Stimulated activated CD4-positive, alpha-beta T cell treated with anti-CD3 and anti-CD28 coated beads, Interleukin-1b, Interleukin-23, amount 100 ng/mL, for 48 hours (primary cell): ENCODE data around the gene HAUS3.
A peak's percentile ranks its signal among the peaks of the same experiment; 100 is the strongest.
"Not testable (repeated sequence)": the region's sequence is repeated elsewhere in the genome, so short reads cannot be mapped to it uniquely, and the experiment has no call there.

Experiments used
- DNase-seq: peaks from one replicate; pipeline ENCODE4 v3.0.0-alpha.2; 2020

HAUS3 gene

GRCh38 chr4:2250357-2251072, 8.6 kb upstream of the HAUS3 start:
- no peak for DNase-seq

DNA sequence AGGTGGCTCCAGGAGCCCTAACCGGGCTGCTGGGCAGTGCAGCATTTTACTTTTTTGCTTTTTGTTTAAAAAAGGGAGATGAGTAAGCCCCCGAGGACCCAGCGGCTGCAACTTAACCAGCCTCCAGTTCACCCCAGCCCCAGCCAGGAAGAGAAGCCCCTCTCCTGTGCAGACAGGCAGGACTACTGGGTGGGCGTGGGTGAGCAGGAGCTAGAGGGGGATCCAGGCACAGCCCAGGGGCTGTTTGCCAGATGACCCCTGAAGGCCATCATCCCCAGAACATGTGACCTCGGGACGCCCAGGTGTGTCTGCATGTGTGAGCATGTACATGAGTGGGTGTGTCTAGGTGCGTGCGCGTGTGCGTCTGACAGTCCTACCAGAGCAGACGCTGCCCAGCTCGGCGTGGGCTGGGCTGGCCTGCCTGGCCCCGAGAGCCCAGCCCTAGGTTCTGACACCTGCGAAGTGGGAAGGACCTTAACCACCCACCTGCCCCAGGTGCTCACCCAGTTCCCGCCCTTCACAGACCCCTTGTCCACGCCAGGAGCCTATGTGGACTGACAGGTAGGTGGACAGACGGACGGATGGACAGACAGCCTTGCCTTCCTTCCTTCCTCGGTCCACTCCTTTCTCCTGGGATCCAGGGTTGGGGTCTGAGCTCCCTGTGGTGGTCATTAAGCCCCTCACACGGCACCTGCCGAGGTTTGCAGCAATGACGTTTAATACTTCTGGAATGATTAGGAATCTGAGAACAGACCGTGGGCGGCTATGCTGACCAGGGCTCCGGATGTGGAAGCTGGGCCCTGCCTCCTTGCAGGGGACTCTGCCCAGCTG, 7.8 kb upstream of the HAUS3 start:
- no peak for DNase-seq

- DNase-seq: no peak
These were observed 6.9 kb upstream of the HAUS3 start for GRCh38 chr4:2248821-2249261.

DNA sequence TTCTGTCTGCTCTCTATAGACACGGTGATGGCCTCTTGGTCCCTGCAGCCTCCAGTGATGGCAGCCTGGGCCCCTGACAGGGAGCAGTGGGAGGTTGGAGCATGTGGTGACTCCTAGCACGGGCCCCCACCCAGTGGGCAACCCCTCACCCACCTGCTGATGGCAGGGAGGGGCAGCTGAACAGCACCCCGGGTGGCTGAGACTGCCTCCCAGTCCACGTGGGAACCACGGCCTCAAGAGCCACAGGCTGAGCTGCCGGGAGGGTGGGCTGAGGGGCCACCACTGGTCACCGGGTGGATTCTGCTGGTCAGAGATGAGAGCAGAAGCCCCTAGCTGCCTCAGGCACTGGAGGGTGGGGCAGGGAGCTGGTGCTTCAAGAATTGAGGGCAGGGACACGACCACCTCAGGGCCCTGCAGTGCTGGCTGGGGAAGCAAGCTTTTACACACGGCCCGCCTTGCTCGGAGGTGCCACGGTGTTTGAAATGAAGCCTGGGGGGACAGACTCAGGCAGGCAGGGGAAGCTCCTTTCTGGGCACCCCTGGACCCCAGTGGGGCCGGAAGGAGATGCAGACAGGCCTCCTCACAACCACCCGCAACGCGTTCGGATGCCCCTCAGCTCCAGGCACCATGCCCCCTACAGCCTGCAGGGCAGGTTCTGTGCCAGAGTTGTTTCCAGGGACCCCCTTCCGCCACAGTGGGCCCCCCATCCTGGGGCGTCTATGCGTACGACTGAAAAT, 6.3 kb upstream of the HAUS3 start:
- peak; percentile 1 for DNase-seq

DNA sequence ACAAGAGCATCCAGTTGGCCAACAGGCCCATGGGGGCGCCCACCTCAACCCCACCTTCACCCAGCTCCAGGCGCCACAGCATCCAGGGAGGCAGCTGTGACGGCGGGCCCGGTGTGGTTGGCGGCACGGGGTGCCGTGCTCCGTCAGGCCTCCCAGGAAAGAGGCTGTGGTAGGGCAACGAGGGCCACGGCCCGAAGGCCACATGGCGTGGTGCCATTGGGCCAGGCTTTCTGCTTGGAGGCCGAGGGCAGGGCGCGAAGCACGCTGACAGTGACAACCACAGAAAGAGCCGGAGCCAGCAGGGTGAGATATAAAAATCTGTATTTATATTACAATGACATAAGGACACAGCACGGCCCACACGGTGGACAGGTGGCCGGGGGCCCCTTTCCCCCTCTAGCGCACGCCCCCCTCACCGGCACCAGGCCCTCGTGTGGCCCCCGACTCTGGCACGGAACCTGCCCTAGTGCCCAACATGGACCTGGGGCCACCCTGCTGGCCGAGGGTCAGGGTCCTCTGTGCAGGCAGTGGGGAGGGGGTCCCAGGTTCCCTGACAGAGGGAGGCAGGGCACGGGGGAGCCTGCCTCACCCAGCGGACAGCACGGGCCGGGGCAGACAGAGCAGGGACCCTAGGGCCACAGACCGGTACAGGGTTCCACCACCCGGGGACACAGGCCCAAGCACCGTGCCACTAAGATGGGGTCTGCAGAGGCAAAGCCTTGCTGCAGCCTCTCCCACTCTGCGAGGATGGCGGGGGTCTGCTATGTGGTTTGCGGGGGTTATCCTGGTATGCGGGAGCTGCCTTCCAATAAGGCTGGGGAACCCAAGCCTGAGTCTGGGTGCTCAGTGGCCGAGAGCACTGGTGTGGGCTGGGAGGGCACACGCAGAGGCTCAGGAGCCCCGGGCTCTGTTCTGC, 5.5 kb upstream of the HAUS3 start:
- DNase-seq: peak; percentile 1

DNA sequence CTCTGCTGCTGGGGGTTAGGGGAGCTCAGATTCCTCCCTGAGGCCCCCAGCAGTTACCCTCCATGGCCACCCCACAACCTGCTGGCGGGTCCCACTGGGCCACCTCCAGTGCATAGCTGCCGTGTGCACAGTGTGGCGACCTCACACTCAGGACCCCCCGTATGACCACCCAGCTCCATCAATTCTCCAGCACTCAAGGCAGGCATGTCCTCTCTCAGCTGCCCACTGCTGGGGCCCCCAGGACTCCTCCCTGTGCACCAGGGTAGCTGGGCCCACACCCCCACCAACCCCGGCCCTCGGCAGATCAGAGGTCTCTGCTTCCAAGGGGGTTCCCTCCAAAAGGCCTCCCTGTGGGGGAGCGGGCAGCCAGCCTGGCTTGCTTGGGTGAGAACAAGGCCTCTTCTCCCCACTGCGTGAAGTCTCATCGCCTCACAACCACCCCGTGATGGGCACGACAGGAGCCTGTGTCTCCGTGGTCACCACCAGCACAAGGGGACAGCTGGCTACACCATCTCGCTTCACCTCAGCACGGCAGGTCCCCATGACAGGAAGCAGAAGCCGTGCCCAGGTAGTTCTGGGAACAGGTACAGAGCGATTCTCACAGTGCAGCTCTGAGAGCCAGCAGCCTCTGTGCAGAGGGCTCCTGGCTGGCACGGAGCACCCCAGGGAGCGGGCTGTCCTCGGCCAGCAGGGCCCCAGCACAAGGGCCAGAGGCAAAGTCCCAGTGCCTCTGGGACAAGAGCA, 4.6 kb upstream of the HAUS3 start:
- no peak for DNase-seq

DNA sequence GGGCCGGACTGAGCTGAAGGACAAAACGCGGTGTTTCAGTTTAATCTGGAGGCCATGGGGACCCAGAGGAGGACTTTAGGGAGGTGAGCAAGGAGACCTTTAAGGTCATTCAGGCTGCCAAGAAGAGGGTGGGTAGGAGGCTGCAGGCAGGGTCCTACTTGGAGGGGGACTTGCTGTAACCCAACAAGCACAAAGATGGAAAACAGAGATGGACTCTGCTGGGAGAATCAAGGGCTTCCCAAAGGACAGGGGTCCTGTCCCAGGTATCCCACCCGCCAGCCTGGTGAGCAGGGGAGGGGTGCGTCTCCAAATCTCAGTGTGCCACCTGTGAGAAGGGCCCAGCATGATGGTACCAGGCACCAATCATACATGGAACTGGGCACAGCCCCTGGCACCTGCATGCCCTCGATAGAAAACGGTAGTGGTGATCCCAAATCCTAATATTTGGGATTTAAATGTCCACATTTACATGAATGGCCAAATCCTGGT, 3.9 kb upstream of the HAUS3 start:
- DNase-seq: no peak

DNA sequence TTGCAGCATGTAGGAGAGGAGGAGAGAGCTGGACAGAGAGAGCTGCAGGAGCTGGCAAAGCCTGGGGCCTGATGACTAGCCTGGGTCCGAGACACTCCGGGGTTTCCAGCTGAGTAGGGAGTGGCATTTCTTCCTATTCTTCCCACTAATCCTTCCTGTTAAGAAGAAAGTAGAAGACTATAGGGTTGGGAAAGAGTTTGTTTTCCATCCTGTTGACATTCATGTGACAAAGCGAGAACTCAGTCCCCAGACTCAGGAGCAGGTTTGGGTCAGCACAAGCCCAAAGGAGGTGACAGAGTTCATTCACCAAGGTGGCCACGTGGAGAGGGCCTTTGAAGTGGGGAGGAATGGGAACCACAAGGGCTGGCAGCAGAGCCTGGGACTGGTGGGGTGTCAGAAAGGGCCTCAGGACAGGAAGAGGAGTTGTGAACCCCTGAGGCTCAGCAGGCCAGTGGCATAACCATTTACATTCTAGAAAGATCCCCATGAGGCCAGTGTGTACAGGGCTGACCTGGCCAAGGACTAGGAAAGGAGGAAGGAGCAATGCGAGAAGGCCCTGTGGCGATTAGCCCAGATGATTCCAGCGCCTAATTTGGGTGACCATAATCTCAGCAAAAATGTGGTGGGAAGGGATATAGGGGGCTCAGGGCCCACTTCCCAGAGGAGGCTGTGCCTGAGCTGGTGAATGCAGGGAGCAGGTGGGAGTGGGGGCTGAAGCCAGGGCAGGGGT, 3.3 kb upstream of the HAUS3 start:
- peak; percentile 5 for DNase-seq

DNA sequence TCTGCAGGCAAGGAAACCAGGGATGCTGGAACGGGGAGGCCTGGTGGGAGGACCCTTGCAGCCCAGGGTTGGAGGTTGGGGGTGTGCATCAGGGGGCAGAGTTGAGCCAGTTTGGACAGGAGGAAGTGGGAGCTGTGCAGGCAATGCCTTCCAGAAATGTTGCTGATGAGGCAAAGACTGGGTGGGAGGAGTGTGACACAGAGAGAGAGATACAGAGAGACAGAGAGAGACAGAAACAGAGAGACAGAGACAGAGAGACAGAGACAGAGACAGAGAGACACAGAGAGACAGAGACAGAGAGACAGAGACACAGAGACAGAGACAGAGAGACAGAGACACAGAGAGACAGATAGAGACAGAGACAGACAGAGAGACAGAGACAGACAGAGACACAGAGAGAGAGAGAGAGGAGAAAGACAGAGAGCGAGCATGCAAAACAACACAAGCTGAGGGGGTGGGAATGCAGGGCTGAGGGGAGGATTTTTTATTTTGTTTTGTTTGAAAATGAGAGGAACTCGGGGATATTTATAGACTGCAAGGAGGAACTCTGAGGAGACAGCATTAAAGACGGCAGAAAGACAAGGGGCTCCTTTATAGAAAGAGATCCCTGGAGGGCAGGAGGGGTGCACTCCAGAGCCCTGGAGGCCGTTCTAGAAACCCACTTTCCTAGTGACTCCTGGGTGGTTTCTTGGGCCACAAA, 1.9 kb upstream of the HAUS3 start:
- DNase-seq: no peak

DNA sequence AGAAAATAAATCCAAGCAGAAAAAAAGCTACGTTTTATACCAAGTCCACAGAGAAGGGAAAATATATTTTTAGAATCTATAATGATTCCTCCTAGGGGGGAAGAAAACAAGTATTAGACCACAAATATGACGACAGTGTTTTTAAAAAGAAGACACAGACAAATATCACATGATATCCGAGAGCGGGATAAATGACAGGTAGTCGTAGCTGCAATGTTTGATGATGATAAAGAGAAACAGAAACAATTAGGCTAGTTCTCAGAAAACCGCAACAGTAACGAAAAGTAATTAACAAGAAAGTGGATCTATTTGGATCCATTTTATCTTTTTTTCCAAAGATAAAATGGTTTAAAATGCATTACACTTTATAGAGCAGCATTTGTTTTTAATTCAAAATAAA, 918 bp downstream of the HAUS3 start:
- DNase-seq: no peak

- DNase-seq: no peak
These were observed 4.8 kb downstream of the HAUS3 start for GRCh38 chr4:2236944-2237666.

GRCh38 chr4:2231082-2231481, 10.8 kb downstream of the HAUS3 start:
- DNase-seq: no peak

DNA sequence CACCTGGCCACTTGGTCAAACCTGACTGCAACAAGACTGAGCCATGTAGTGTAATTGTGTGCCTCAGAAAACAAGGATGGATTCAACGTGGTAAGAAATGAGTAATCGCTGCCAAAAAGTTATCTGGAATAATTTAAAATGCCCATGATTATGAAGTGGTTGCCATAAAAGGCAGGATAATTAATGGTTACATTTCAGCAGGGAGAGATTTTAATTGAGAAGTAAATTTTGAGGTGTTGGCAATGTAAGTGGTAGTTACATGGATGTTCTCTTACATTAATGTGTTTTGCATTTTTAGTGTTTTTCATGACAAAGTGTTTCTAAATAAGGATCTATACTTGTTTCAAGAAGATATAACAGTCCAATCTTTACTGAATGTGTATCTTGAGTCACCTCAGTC, 15.7 kb downstream of the HAUS3 start:
- no peak for DNase-seq

GRCh38 chr4:2222838-2223237, 19.1 kb downstream of the HAUS3 start:
- no peak for DNase-seq

DNA sequence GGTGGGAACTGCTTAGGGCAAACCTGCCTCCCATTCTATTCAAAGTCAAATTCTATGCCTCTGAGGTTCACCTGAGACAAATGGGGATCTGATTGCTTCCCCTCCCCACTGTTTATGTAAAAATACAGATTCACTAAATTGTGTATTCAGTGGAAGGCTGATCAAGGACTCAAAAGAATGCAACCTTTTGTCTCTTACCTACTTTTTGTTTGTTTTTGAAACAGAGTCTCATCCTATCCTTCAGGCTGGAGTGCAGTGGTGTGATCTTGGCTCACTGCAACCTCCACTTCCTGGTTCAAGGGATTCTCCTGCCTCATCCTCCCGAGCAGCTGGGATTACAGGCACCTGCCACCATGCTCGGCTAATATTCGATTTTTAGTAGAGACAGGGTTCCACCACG, 20.5 kb downstream of the HAUS3 start:
- DNase-seq: not testable (repeated sequence)

- DNase-seq: peak; percentile 73
These were observed 21.8 kb downstream of the HAUS3 start for GRCh38 chr4:2220016-2220630.

DNA sequence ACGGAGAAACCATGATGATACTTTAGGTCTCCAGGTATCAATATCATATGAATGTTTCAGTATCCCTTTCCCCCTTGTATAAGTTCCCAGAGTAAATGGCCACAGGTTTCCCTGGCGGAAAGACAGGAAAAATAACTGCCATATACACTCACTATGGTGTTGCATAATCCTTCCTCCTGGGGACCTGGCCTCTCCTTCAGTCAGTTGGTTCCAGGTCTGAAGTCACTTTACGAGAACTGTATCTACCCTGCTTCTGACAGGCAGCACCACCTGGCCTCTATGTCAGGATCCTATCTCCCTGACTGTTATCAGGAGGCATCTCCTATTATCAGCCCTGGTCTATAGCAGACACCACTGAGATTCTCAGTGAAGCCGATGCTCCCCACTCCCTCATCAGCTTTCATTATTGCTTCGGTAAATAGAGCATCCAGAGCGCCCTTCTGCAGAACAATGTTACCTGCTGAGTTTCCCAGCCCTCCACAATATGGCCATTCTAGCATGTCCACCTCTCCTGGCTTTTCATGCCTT, 22.6 kb downstream of the HAUS3 start:
- no peak for DNase-seq

GRCh38 chr4:2218436-2218835, 23.5 kb downstream of the HAUS3 start:
- no peak for DNase-seq

DNA sequence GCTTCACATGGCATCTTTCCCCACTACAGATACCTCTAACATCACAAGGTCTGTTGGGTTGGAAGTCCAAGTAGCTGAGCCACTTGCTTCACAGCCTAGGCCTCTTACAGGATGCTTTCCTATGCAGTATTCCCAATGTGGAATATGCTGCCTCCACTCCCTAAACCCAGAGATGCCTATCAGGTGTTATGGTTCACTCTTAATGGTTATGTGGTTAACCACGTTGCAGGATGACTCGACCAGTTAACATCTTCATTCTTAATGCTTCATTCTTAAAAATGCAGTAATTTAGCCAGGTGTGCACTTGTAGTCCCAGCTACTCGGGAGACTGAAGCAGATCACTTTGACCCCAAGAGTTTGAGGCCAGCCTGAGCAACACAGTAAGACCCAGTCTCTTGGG, 24.2 kb downstream of the HAUS3 start:
- DNase-seq: no peak
